ENCODE measurements around the gene FAM89B. TPM values are rescaled to one million over a fixed set of nuclear protein-coding genes. Genes with fewer than 3 reads are reported as not detected.

The FAM89B gene
- total and polyA plus RNA-seq, 2 donors (not counting 1 experiment from before 2014, with no cell fraction given): 30.4 to 50.2 TPM

GRCh38 chr11:65525546-65526480 lies 46.5 kb upstream of the FAM89B start:
- Histone ChIP-seq H3K4me1 (ENCODE audit: control insufficient read depth in 2 of 2, insufficient read depth in 2 of 2, low read length in 2 of 2) (peaks cover 39 to 41% of the 10 kb centered on the region in 2 donors), H3K27ac (ENCODE audit: low read length in 2 of 2) (peak overlapping the region; percentile 34 to 84), H3K4me2 (replicated peaks; ENCODE audit: low read depth, low read length, poor library complexity, severe bottlenecking) (peak overlapping the region; percentile 94), H3K9me3 (ENCODE audit: control extremely low read depth in 1 of 3, control insufficient read depth in 2 of 3, insufficient read depth in 1 of 3, low read length in 2 of 3) (no peaks in the 10 kb centered on the region), H3K4me3 (ENCODE audit: control extremely low read depth in 1 of 5, extremely low read depth in 1 of 5, insufficient read depth in 1 of 5, low read depth in 2 of 5, low read length in 4 of 5) (peak overlapping the region; percentile 4 to 94 (median 77)), H3K79me2 (ENCODE audit: control insufficient read depth, insufficient read depth, low read length) (peaks cover 37% of the 10 kb centered on the region), H4K20me1 (ENCODE audit: control insufficient read depth, insufficient read depth, low read length, poor library complexity, severe bottlenecking) (peaks cover 25% of the 10 kb centered on the region), H3K36me3 (replicated peaks in 1 of 2; ENCODE audit: control extremely low read depth in 1 of 2, control insufficient read depth in 1 of 2, extremely low read depth in 1 of 2, insufficient read depth in 2 of 2, low read length in 1 of 2) (peaks cover 0 to 27% of the 10 kb centered on the region in 2 experiments), H2AFZ (ENCODE audit: insufficient read depth, low read depth, low read length, poor library complexity, severe bottlenecking) (peak overlapping the region; percentile 76), H3K27me3 (replicated peaks in 1 of 4; ENCODE audit: control extremely low read depth in 1 of 4, control insufficient read depth in 3 of 4, insufficient read depth in 4 of 4, low read length in 3 of 4) (no peaks in the 10 kb centered on the region), H3K9ac (ENCODE audit: low read length) (peak overlapping the region; percentile 77)
- peaks cover 39% of the 10 kb centered on the region for H3K4me1 Mint-ChIP-seq
- no peaks in the 10 kb centered on the region for H3K9me3 Mint-ChIP-seq (ENCODE audit: insufficient read depth)
- no peak for ATAC-seq (ENCODE audit: low read depth)
- TF ChIP-seq EZH2 (IDR thresholded peaks at IDR 0.05; ENCODE audit: borderline replicate concordance, insufficient read depth, low read depth, low read length, poor library complexity, severe bottlenecking): no peak
- TF ChIP-seq CTCF (IDR thresholded peaks at IDR 0.05): no peak
- WGBS (ENCODE audit: insufficient coverage): 29% methylated on average over 16 of the region's 31 CpGs
- H3K27ac Mint-ChIP-seq: peak overlapping the region; percentile 74
- CTCF ChIA-PET: interaction anchor here (0.5 to 2.1 kb wide), 8 partner anchors 10 to 251 kb away, joined by 3 to 14 read pairs (median 4); partner anchors contain the start of gene FAM89B
- POLR2A ChIA-PET: interaction anchor here (0.5 to 2.2 kb wide), 17 partner anchors 13 to 138 kb away, joined by 3 to 16 read pairs (median 4); partner anchors contain the start of genes NEAT1 and ZNRD2
- H3K27me3 Mint-ChIP-seq: no peaks in the 10 kb centered on the region
- DNase-seq: no peak
- peak overlapping the region; percentile 85 for H3K4me3 Mint-ChIP-seq
- intact Hi-C loops (cut with micrococcal nuclease): loop anchor here (2.0 to 10.0 kb wide), 2 partner anchors 15 to 481 kb away; partner anchors contain the start of gene SAC3D1
